ENCODE measurements around the gene JMJD4.
"Not testable (repeated sequence)": the region's sequence is repeated elsewhere in the genome, so short reads cannot be mapped to it uniquely, and the experiment has no call there.

JMJD4 gene

GRCh38 chr1:227731241-227731677 lies 3.8 kb downstream of the JMJD4 start:
- DNase-seq: no peak

GRCh38 chr1:227730630-227731151 lies 4.4 kb downstream of the JMJD4 start:
- no peak for DNase-seq

GRCh38 chr1:227729881-227730629 lies 5.0 kb downstream of the JMJD4 start:
- DNase-seq: peak; percentile 56

- no peak for DNase-seq
Measured at GRCh38 chr1:227729144-227729880, 5.8 kb downstream of the JMJD4 start.

GRCh38 chr1:227728892-227729143 lies 6.3 kb downstream of the JMJD4 start:
- DNase-seq: no peak

- peak; percentile 67 for DNase-seq
Measured at GRCh38 chr1:227728059-227728891, 6.8 kb downstream of the JMJD4 start.

- DNase-seq: no peak
Measured at GRCh38 chr1:227726924-227727599, 8.0 kb downstream of the JMJD4 start.

- no peak for DNase-seq
Measured at GRCh38 chr1:227726318-227726717, 8.8 kb downstream of the JMJD4 start.

- DNase-seq: no peak
Measured at GRCh38 chr1:227725046-227725445, 10.1 kb downstream of the JMJD4 start.

- DNase-seq: no peak
Measured at GRCh38 chr1:227723474-227723873, 11.6 kb downstream of the JMJD4 start.

GRCh38 chr1:227718932-227719331 lies 16.2 kb downstream of the JMJD4 start:
- no peak for DNase-seq

- no peak for DNase-seq
Measured at GRCh38 chr1:227712648-227713047, 22.5 kb downstream of the JMJD4 start.

GRCh38 chr1:227710474-227710873 lies 24.6 kb downstream of the JMJD4 start:
- DNase-seq: not testable (repeated sequence)

GRCh38 chr1:227709451-227709850 lies 25.7 kb downstream of the JMJD4 start:
- DNase-seq: no peak

- DNase-seq: no peak
Measured at GRCh38 chr1:227707846-227708245, 27.3 kb downstream of the JMJD4 start.

GRCh38 chr1:227701631-227702030 lies 33.5 kb downstream of the JMJD4 start:
- not testable (repeated sequence) for DNase-seq

- DNase-seq: no peak
Measured at GRCh38 chr1:227697321-227697864, 37.7 kb downstream of the JMJD4 start.

- DNase-seq: no peak
Measured at GRCh38 chr1:227685807-227686206, 49.3 kb downstream of the JMJD4 start.

Measured in activated CD4-positive, alpha-beta T cell treated with anti-CD3 and anti-CD28 coated beads, Interleukin-2, amount 50 U/mL, for 16 hours (primary cell).